ENCODE measurements around the gene HNRNPA3.

The HNRNPA3 gene

DNA sequence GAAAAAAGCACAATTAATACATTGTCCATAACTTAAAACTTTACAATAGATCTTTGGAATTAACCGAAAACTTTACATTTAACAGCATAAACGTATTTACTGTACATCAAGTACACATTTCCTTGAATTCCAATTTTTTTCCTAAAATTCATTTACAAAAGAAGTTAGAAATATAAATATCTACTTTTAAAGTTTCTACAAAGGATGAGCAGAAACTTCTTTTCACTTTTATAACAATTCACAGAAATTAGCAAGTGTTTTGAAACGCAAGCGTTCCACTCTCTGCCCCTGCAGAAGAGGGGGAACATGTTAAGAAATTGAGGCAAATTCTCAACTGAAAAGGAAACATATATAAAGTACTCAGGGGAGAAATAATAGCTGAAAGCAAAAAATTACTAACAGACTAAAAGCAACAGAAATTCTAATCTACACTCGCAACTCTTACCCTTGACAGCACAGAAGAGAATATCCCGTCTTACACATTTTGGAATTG lies 50.4 kb downstream of the HNRNPA3 start:
- no peak for TF ChIP-seq TAF1 (IDR thresholded peaks at IDR 0.05; ENCODE audit: low read depth)
- no peak for TF ChIP-seq NFIC (IDR thresholded peaks at IDR 0.05)
- TF ChIP-seq, protein P1, sequence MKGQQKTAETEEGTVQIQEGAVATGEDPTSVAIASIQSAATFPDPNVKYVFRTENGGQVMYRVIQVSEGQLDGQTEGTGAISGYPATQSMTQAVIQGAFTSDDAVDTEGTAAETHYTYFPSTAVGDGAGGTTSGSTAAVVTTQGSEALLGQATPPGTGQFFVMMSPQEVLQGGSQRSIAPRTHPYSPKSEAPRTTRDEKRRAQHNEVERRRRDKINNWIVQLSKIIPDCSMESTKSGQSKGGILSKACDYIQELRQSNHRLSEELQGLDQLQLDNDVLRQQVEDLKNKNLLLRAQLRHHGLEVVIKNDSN (IDR thresholded peaks at IDR 0.05), result no peak
- TF ChIP-seq, protein P2, sequence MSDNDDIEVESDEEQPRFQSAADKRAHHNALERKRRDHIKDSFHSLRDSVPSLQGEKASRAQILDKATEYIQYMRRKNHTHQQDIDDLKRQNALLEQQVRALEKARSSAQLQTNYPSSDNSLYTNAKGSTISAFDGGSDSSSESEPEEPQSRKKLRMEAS (IDR thresholded peaks at IDR 0.05), result no peak
- no peak for TF ChIP-seq YY1 (IDR thresholded peaks at IDR 0.05; ENCODE audit: low read depth)
- TF ChIP-seq FOXM1 (IDR thresholded peaks at IDR 0.05; ENCODE audit: borderline replicate concordance, low read depth), result no peak
- TF ChIP-seq ZBTB7A (IDR thresholded peaks at IDR 0.05; ENCODE audit: low read depth), result no peak
- TF ChIP-seq, protein P3, sequence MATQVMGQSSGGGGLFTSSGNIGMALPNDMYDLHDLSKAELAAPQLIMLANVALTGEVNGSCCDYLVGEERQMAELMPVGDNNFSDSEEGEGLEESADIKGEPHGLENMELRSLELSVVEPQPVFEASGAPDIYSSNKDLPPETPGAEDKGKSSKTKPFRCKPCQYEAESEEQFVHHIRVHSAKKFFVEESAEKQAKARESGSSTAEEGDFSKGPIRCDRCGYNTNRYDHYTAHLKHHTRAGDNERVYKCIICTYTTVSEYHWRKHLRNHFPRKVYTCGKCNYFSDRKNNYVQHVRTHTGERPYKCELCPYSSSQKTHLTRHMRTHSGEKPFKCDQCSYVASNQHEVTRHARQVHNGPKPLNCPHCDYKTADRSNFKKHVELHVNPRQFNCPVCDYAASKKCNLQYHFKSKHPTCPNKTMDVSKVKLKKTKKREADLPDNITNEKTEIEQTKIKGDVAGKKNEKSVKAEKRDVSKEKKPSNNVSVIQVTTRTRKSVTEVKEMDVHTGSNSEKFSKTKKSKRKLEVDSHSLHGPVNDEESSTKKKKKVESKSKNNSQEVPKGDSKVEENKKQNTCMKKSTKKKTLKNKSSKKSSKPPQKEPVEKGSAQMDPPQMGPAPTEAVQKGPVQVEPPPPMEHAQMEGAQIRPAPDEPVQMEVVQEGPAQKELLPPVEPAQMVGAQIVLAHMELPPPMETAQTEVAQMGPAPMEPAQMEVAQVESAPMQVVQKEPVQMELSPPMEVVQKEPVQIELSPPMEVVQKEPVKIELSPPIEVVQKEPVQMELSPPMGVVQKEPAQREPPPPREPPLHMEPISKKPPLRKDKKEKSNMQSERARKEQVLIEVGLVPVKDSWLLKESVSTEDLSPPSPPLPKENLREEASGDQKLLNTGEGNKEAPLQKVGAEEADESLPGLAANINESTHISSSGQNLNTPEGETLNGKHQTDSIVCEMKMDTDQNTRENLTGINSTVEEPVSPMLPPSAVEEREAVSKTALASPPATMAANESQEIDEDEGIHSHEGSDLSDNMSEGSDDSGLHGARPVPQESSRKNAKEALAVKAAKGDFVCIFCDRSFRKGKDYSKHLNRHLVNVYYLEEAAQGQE (IDR thresholded peaks at IDR 0.05; ENCODE audit: low read depth), result no peak
- no peak for TF ChIP-seq EP300 (IDR thresholded peaks at IDR 0.05; ENCODE audit: borderline replicate concordance)
- no peak for TF ChIP-seq EGR1 (IDR thresholded peaks at IDR 0.05)
- TF ChIP-seq CEBPB (IDR thresholded peaks at IDR 0.05), result no peak
- no peak for TF ChIP-seq TEAD4 (IDR thresholded peaks at IDR 0.05)

DNA sequence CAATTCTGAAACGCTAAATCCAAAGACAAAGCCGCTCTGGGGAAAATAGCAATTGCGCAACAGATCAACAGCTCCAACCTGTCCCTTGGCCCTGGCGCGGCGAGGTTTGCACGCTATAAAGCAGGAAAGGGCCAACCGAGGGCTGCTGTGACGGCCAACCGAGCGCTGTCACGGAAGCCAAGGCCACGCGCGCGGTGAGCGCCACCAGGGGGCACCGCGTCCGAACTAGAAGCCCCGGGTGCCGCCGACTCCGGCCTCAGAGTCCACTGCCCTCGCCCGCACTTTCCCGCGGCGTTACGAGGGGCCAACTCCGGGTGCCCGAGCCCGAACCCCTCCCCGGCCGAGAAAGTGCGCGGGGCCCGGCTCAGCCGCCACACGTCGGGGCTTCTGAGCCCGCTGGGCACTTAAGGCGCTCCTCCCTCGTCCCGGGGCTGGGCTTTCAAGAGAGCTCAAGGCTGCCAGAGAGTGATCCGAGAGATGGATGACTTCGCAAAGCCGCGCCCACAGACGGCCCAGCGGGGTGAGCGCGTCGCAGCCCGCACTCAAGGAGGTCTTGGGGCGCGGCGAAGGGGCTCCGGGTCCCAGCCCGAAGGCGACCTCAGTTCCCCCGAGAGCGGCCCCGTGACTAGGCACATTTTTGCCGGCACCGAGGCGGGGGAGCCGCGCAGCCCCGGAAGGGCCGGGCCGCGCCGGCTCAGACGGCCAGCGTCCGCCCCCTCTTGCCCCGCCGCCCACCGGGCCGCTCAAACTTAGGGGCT lies 51.0 kb downstream of the HNRNPA3 start:
- peak; percentile 68 for TF ChIP-seq YY1 (IDR thresholded peaks at IDR 0.05; ENCODE audit: low read depth)
- TF ChIP-seq, protein P1 (IDR thresholded peaks at IDR 0.05), result no peak
- TF ChIP-seq, protein P3 (IDR thresholded peaks at IDR 0.05; ENCODE audit: low read depth), result no peak
- TF ChIP-seq RAD21 (IDR thresholded peaks at IDR 0.05; ENCODE audit: low read depth), result peak; percentile 46
- TF ChIP-seq TEAD4 (IDR thresholded peaks at IDR 0.05), result peak; percentile 54; the same call in 1 of the 2 replicates
- TF ChIP-seq ZBTB7A (IDR thresholded peaks at IDR 0.05; ENCODE audit: low read depth), result no peak; the same call in none of the 2 replicates
- peak; percentile 85 for TF ChIP-seq TCF12 (IDR thresholded peaks at IDR 0.05; ENCODE audit: low read depth)
- peak; percentile 51; the same call in 1 of the 2 replicates for TF ChIP-seq TAF1 (IDR thresholded peaks at IDR 0.05; ENCODE audit: low read depth)
- TF ChIP-seq FOXM1 (IDR thresholded peaks at IDR 0.05; ENCODE audit: borderline replicate concordance, low read depth), result peak; percentile 69; the same call in 1 of the 2 replicates
- 0 out of 2 replicates have a peak, but pooled peaks have one; percentile 29 for TF ChIP-seq EGR1 (IDR thresholded peaks at IDR 0.05)
- TF ChIP-seq CEBPB (IDR thresholded peaks at IDR 0.05), result peak; percentile 100
- no peak for TF ChIP-seq CREB1 (IDR thresholded peaks at IDR 0.05; ENCODE audit: low read depth)
- TF ChIP-seq NFIC (IDR thresholded peaks at IDR 0.05), result peak; percentile 77
- TF ChIP-seq, protein P2 (IDR thresholded peaks at IDR 0.05), result peak; percentile 97
- peak; percentile 84 for TF ChIP-seq EP300 (IDR thresholded peaks at IDR 0.05; ENCODE audit: borderline replicate concordance)

DNA sequence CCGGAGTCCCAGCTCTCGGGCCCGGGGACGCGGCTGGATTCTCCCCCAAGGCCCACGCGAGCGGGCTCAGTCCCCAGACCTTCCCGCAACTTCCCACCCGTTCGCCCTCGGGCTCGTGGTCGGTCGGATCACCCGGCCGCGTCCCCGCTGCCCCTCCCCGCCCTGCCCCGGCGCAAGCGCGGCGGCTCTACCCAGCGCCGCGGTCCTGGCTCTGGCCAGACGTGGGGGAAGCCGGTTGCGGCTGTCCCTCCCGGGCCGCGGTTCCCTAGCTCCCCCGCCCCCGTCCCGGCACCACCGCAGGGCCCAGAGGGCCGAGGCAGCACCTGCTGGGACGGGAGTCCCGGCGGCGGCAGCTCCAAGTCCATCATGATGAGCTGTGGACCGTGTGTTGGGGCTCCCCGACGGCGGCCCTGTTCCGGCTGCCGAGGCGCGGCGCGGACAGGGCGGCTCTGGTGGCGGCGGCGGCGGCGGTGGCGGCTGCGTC lies 51.7 kb downstream of the HNRNPA3 start:
- TF ChIP-seq, protein P3 (IDR thresholded peaks at IDR 0.05; ENCODE audit: low read depth), result no peak
- 0 out of 2 replicates have a peak, but pooled peaks have one; percentile 10 for TF ChIP-seq YY1 (IDR thresholded peaks at IDR 0.05; ENCODE audit: low read depth)
